SK-N-MC (cell line): ENCODE results near the gene CXXC5.

Source experiments
- EZH2 ChIP-seq: fragments of 200-600 bp; sonication (generic); IDR thresholded peaks from one replicate; pipeline ENCODE4 v1.6.1; 2017; ENCODE audit warnings: antibody characterized with exemption
- FOXP2 ChIP-seq: optimal IDR thresholded peaks from 2 replicates; pipeline ENCODE3; 2011; ENCODE audit warnings: mild to moderate bottlenecking, moderate library complexity; ENCODE audit not compliant: insufficient read depth; ENCODE audit errors: extremely low read length, control extremely low read depth
- POLR2AphosphoS5 ChIP-seq: IDR thresholded peaks from 2 replicates; pipeline ENCODE4 v1.6.1; 2012; ENCODE audit warnings: mild to moderate bottlenecking, low read depth, low read length, borderline replicate concordance

DNA sequence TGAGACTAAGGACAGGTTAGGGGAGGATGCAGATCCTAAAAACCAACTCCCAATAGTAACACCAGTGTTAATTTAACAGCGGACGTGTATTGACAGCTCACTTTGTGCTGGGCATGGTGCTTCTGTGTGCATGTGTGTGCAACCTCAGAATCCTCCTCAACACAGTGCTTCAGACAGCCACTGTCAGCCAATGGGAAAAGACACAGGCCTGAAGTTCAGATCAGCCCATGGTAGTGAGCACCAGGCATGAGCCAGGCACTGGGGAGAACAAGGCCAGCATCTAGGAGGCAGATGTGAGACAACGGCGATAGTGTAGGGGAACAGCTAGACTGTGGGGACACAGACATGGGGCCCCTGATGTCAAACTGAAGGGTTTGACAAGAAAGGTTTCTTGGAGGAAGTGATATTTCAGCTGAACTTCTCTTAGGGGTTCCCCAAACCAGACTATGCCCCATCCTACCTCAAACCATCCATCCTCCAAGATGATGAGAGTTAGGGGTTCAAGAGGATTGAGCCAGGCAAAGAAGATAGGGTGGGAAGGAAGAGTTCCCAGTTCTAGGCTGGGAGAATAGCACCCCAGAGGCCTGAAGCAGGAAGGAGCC lies 75.9 kb downstream of the CXXC5 start:
- no peak for TF ChIP-seq POLR2AphosphoS5
- no peak for TF ChIP-seq EZH2
- TF ChIP-seq FOXP2: no peak
